HUES64 (cell line): ENCODE data around the gene NKIRAS1.
"Not testable (repeated sequence)": the region's sequence is repeated elsewhere in the genome, so short reads cannot be mapped to it uniquely, and the experiment has no call there.

Experiments
- H3K27ac ChIP-seq: 2 replicates; pipeline ENCODE4 v1.7.0; 2013; ENCODE audit warnings: low read depth, low read length, inconsistent platforms
- H3K27me3 ChIP-seq: 2 replicates; pipeline ENCODE4 v1.6.1; 2013; ENCODE audit warnings: mild to moderate bottlenecking, low read length; ENCODE audit not compliant: insufficient read depth
- H3K36me3 ChIP-seq: 2 replicates; pipeline ENCODE4 v1.6.1; 2013; ENCODE audit warnings: mild to moderate bottlenecking, low read length; ENCODE audit not compliant: insufficient read depth
- H3K4me1 ChIP-seq: 2 replicates; pipeline ENCODE4 v1.6.1; 2013; ENCODE audit warnings: mild to moderate bottlenecking, low read length, moderate library complexity; ENCODE audit not compliant: insufficient read depth
- H3K4me3 ChIP-seq: 2 replicates; pipeline ENCODE4 v1.5.1; 2013; ENCODE audit warnings: mild to moderate bottlenecking, low read length, moderate library complexity
- H3K9ac ChIP-seq: 2 replicates; pipeline ENCODE4 v1.6.1; 2013; ENCODE audit warnings: mild to moderate bottlenecking, low read depth, low read length
- H3K9me3 ChIP-seq: 2 replicates; pipeline ENCODE4 v1.6.1; 2013; ENCODE audit warnings: low read depth, low read length; ENCODE audit not compliant: insufficient read depth
- WGBS: fragments of 150-250, 120-280 bp; methylation state at CpG from one replicate; pipeline ENCODE4 v1.1.7; 2013; ENCODE audit warnings: missing lambda C conversion rate; 5-methylcytosine and 5-hydroxymethylcytosine counted together

Gene NKIRAS1

GRCh38 chr3:23895181-23895580, 21.6 kb downstream of the NKIRAS1 start:
- H3K9ac ChIP-seq = no peak overlapping the region
- WGBS = 94% methylated on average over 4 of the region's 4 CpGs
- H3K36me3 ChIP-seq = peaks cover 73% of the 10 kb centered on the region
- no peak overlapping the region for H3K4me3 ChIP-seq
- no peak overlapping the region for H3K27ac ChIP-seq
- peaks cover 15% of the 10 kb centered on the region; the same call in 1 of the 2 replicates for H3K4me1 ChIP-seq
- H3K27me3 ChIP-seq = no peaks in the 10 kb centered on the region
- H3K9me3 ChIP-seq = peaks cover 9% of the 10 kb centered on the region; the same call in 1 of the 2 replicates

GRCh38 chr3:23894254-23895061, 22.3 kb downstream of the NKIRAS1 start:
- Histone ChIP-seq H3K4me3 (no peak overlapping the region), H3K4me1 (peaks cover 15% of the 10 kb centered on the region; the same call in 1 of the 2 replicates), H3K27me3 (no peaks in the 10 kb centered on the region), H3K9me3 (peaks cover 9% of the 10 kb centered on the region; the same call in 1 of the 2 replicates), H3K27ac (no peak overlapping the region), H3K36me3 (peaks cover 73% of the 10 kb centered on the region), H3K9ac (no peak overlapping the region)
- 93% methylated on average over 8 of the region's 8 CpGs for WGBS

- H3K9me3 ChIP-seq = no peaks in the 10 kb centered on the region
- H3K4me3 ChIP-seq = no peak overlapping the region
- H3K27ac ChIP-seq = no peak overlapping the region
- peaks cover 53% of the 10 kb centered on the region for H3K36me3 ChIP-seq
- no peak overlapping the region for H3K9ac ChIP-seq
- 93% methylated on average over 4 of the region's 5 CpGs for WGBS
- H3K4me1 ChIP-seq = peaks cover 15% of the 10 kb centered on the region; the same call in 1 of the 2 replicates
- H3K27me3 ChIP-seq = no peaks in the 10 kb centered on the region
Measured at GRCh38 chr3:23889950-23890349, 26.8 kb downstream of the NKIRAS1 start.

- Histone ChIP-seq H3K4me3 (no peak overlapping the region), H3K27ac (no peak overlapping the region), H3K9ac (no peak overlapping the region), H3K27me3 (no peaks in the 10 kb centered on the region), H3K4me1 (peaks cover 15% of the 10 kb centered on the region; the same call in 1 of the 2 replicates), H3K36me3 (peaks cover 53% of the 10 kb centered on the region), H3K9me3 (no peaks in the 10 kb centered on the region)
- WGBS = 98% methylated on average over 2 of the region's 2 CpGs
Measured at GRCh38 chr3:23889386-23889785, 27.4 kb downstream of the NKIRAS1 start.

- H3K27me3 ChIP-seq = no peaks in the 10 kb centered on the region
- no peak overlapping the region for H3K9ac ChIP-seq
- H3K27ac ChIP-seq = no peak overlapping the region
- 92% methylated on average over 3 of the region's 3 CpGs for WGBS
- no peaks in the 10 kb centered on the region for H3K9me3 ChIP-seq
- H3K4me3 ChIP-seq = no peak overlapping the region
- H3K4me1 ChIP-seq = peaks cover 15% of the 10 kb centered on the region; the same call in 1 of the 2 replicates
- peaks cover 46% of the 10 kb centered on the region for H3K36me3 ChIP-seq
Measured at GRCh38 chr3:23888617-23889228, 28.1 kb downstream of the NKIRAS1 start.

DNA sequence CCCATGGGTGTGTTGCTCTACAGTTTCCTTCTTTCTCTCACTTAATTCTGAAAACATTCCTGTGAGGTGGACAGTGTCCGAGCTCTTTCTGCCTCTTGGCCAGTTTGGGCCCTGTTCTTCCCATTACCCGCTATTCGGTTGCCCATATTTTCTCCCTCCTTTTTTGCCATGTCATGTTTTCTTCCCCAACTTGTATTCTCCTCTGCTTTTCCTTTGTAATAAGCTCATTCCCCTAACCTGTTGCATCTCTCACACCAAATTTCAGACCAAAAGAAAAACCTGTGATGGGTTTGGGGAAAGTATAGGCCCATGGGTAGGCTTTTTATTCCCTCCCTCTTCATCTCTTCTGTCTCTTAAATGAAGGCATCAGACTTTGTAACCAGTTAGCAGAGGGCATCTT, 30.5 kb downstream of the NKIRAS1 start:
- WGBS = 97% methylated on average over 3 of the region's 3 CpGs
- H3K36me3 ChIP-seq = peaks cover 27% of the 10 kb centered on the region

DNA sequence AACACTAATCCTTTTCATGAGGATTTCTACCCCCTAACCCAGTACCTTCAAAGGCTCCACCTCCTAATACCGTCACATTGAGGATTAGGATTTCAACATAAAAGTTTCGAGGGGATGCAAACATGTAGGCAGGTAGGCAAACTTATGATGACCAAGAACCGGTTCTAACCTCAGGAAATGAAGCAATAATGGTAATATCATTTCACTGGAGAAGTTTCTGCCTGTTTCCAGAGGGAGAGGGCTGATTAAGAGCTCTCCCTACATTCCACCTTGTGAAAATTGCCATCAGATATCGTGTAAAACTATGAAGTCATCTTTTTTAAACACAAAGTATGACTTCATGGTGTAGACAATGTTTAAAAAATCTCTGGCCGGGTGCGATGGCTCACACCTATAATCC, 31.6 kb downstream of the NKIRAS1 start:
- H3K36me3 ChIP-seq = peaks cover 16% of the 10 kb centered on the region
- 92% methylated on average over 6 of the region's 6 CpGs for WGBS
- no peaks in the 10 kb centered on the region for H3K4me1 ChIP-seq
- no peak overlapping the region for H3K27ac ChIP-seq
- H3K27me3 ChIP-seq = no peaks in the 10 kb centered on the region
- H3K9me3 ChIP-seq = no peaks in the 10 kb centered on the region
- H3K4me3 ChIP-seq = no peak overlapping the region
- no peak overlapping the region for H3K9ac ChIP-seq

More for the DNA sequence above, 30.5 kb downstream of the NKIRAS1 start:
- no peaks in the 10 kb centered on the region for H3K27me3 ChIP-seq
- H3K4me1 ChIP-seq = no peaks in the 10 kb centered on the region
- no peaks in the 10 kb centered on the region for H3K9me3 ChIP-seq
- no peak overlapping the region for H3K4me3 ChIP-seq
- H3K27ac ChIP-seq = no peak overlapping the region
- H3K9ac ChIP-seq = no peak overlapping the region

GRCh38 chr3:23884481-23884880, 32.3 kb downstream of the NKIRAS1 start:
- 95% methylated on average over 2 of the region's 2 CpGs for WGBS
- Histone ChIP-seq H3K4me1 (no peaks in the 10 kb centered on the region), H3K4me3 (no peak overlapping the region), H3K9ac (no peak overlapping the region), H3K9me3 (no peaks in the 10 kb centered on the region), H3K27me3 (no peaks in the 10 kb centered on the region), H3K27ac (no peak overlapping the region), H3K36me3 (peaks cover 8% of the 10 kb centered on the region)

- WGBS = 96% methylated on average over 28 of the region's 28 CpGs
- H3K4me3 ChIP-seq = no peak overlapping the region
- H3K9ac ChIP-seq = no peak overlapping the region
- peaks cover 12% of the 10 kb centered on the region for H3K36me3 ChIP-seq
- H3K27ac ChIP-seq = no peak overlapping the region
- no peaks in the 10 kb centered on the region for H3K4me1 ChIP-seq
- H3K9me3 ChIP-seq = peaks cover 8% of the 10 kb centered on the region
- no peaks in the 10 kb centered on the region for H3K27me3 ChIP-seq
Measured at GRCh38 chr3:23882487-23882918, 34.3 kb downstream of the NKIRAS1 start.

- not testable (repeated sequence) for H3K9me3 ChIP-seq, H3K27ac ChIP-seq, H3K27me3 ChIP-seq, H3K4me1 ChIP-seq, H3K4me3 ChIP-seq, H3K9ac ChIP-seq
- H3K36me3 ChIP-seq = peaks cover 12% of the 10 kb centered on the region
- 98% methylated on average over 4 of the region's 4 CpGs for WGBS
Measured at GRCh38 chr3:23881993-23882392, 34.8 kb downstream of the NKIRAS1 start.

DNA sequence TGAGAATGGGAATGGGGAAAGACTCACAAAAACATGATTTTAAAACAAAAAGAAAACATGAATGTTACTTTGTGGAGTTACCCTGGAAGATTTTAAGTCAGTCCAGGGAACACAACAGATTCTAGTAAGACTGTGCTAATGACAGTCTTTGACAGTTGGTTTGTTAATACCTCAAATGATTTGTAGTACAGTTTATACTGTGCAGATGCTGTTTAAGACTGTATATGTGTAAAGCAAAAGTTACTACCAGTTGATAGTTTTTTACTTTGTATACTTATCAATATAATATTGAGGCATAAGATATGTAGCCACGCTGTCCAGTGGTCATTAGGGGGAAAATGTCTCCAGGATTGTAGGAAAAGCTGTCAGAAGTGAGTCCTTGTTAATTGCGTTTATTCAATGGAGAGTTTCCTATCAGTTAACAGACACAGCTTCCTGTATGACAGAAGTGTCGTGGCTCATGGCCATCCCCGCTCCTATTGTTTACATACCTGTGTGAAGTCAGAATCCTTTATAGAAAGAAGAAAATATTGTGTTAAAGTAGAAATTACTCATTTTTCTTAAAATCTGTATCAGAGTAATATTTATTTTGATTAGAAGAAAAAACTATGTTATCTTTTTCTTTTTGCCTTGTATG, 36.0 kb downstream of the NKIRAS1 start:
- no peak overlapping the region for H3K4me3 ChIP-seq
- peaks cover 12% of the 10 kb centered on the region for H3K36me3 ChIP-seq
- H3K27ac ChIP-seq = no peak overlapping the region
- peaks cover 8% of the 10 kb centered on the region for H3K9me3 ChIP-seq
- H3K27me3 ChIP-seq = no peaks in the 10 kb centered on the region
- H3K9ac ChIP-seq = no peak overlapping the region
- H3K4me1 ChIP-seq = no peaks in the 10 kb centered on the region
- WGBS = 93% methylated on average over 4 of the region's 4 CpGs
